ENCODE data around the gene NRGN. TPM values are rescaled to one million over a fixed set of nuclear protein-coding genes. Genes with fewer than 3 reads are reported as not detected.

NRGN gene
- total RNA-seq, 2 donors from 2014 or later: 2.2 to 2.8 TPM

DNA sequence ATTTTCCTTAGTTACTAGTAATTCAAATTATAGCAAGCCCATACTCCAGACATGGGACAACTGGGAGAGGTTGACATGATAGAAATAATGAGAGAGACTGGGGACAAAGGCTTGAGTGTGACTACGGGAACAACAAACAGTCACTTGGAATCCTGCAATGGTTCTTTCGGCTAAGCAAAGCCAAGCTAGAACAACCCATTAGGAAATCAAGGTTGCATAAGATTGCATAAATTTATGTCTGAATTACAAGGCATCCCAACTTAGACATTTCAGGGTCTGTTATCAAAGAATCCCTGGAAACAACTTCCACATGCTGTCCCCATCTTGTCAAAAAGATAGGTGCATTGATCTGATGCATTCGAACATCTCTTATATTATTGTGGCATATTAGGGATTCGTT, 10.2 kb upstream of the NRGN start:
- Histone ChIP-seq H3K36me3 (no peaks in the 10 kb centered on the region), H3K9me3 (no peaks in the 10 kb centered on the region), H3K4me1 (peaks cover 0 to 17% of the 10 kb centered on the region in 2 donors), H3K27ac (no peak overlapping the region), H3K27me3 (no peaks in the 10 kb centered on the region), H3K4me3 (no peak overlapping the region)
- TF ChIP-seq, protein P1, sequence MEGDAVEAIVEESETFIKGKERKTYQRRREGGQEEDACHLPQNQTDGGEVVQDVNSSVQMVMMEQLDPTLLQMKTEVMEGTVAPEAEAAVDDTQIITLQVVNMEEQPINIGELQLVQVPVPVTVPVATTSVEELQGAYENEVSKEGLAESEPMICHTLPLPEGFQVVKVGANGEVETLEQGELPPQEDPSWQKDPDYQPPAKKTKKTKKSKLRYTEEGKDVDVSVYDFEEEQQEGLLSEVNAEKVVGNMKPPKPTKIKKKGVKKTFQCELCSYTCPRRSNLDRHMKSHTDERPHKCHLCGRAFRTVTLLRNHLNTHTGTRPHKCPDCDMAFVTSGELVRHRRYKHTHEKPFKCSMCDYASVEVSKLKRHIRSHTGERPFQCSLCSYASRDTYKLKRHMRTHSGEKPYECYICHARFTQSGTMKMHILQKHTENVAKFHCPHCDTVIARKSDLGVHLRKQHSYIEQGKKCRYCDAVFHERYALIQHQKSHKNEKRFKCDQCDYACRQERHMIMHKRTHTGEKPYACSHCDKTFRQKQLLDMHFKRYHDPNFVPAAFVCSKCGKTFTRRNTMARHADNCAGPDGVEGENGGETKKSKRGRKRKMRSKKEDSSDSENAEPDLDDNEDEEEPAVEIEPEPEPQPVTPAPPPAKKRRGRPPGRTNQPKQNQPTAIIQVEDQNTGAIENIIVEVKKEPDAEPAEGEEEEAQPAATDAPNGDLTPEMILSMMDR (IDR thresholded peaks at IDR 0.05): no peak
- DNase-seq (ENCODE audit: low spot score): no peak

DNA sequence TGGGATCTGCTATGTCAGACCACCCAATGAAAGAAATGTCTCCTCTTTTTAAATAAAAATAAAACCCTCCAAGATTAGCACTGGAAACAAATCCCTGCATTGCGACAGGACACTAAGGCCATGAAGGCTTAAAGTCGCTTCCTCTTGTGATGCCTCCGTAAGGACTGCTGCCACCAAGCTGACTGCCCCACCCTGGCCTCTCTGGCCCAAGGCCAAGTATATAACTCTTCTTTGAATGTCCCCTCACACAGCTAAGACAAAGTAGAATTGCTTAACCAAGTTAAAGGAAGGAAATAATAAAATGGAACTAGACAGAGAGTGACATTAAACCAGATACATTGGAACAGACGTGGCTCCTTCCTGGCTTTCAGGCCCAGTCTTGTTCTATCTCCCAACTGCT, 7.5 kb upstream of the NRGN start:
- Histone ChIP-seq H3K36me3 (no peaks in the 10 kb centered on the region), H3K4me3 (no peak overlapping the region), H3K9me3 (no peaks in the 10 kb centered on the region), H3K4me1 (no peaks in the 10 kb centered on the region), H3K27me3 (no peaks in the 10 kb centered on the region), H3K27ac (no peak overlapping the region)
- TF ChIP-seq, protein P1 (IDR thresholded peaks at IDR 0.05): no peak
- no peak for DNase-seq (ENCODE audit: low spot score)

DNA sequence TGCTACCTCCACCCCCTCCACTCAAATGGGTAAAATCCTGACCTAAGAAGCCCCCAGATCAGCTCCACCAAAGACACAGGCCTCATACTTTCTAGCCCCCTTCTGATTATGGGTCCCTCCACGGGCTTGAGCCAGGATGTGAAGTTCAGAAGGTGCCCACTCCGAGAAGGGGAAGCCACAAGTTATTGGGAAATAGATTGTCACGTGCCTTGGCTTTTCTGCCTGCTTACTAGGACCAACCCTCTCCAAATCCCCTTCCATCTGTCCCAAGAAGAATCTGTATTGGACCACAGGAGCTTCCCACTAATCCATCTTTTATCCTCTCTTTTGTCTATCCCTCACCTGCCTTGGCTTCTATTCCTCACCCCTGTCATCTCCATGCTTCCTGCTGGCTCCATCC, 3.0 kb upstream of the NRGN start:
- Histone ChIP-seq H3K27ac (no peak overlapping the region), H3K4me1 (peaks cover 0 to 20% of the 10 kb centered on the region in 2 donors), H3K4me3 (no peak overlapping the region), H3K36me3 (no peaks in the 10 kb centered on the region), H3K9me3 (no peaks in the 10 kb centered on the region), H3K27me3 (peaks cover 0 to 5% of the 10 kb centered on the region in 2 donors)
- no peak for DNase-seq (ENCODE audit: low spot score)
- TF ChIP-seq, protein P1 (IDR thresholded peaks at IDR 0.05): no peak

DNA sequence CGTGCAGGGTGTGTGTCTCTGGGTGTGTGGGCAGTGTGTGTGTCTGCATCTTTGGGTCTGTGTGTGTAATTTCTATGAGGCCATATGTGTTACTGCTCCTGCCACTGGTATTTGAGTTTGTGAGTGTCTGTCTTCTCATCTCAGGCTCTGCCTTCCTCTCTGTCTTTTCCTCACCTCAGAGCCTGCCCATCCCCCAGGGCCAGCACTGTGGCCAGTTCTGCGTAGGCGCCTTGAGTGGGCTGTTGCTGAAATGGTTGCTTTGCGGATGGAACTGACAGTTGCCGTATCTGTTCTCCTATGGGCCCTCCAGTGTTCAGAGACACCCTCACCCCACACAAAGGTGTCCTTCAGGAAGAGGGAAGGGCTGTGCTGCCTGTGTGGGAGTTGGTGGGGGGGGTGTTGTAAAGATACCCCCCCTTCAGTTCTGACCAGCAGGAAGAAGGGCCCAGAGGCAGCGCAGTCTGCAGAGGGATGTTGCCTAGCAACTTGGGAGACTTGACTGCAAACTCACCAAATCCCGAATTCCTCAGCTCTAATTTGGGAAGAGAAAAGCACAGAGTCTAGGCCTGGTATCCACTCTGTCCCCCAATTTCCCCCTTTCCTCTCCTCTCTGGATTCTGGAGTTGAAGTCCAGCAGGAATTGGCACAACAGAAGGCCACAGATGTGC, 2.0 kb upstream of the NRGN start:
- Histone ChIP-seq H3K36me3 (no peaks in the 10 kb centered on the region), H3K27ac (no peak overlapping the region), H3K4me3 (no peak overlapping the region), H3K9me3 (no peaks in the 10 kb centered on the region), H3K27me3 (peaks cover 0 to 11% of the 10 kb centered on the region in 2 donors), H3K4me1 (peaks cover 0 to 20% of the 10 kb centered on the region in 2 donors)
- TF ChIP-seq, protein P1 (IDR thresholded peaks at IDR 0.05): no peak
- DNase-seq (ENCODE audit: low spot score): no peak

DNA sequence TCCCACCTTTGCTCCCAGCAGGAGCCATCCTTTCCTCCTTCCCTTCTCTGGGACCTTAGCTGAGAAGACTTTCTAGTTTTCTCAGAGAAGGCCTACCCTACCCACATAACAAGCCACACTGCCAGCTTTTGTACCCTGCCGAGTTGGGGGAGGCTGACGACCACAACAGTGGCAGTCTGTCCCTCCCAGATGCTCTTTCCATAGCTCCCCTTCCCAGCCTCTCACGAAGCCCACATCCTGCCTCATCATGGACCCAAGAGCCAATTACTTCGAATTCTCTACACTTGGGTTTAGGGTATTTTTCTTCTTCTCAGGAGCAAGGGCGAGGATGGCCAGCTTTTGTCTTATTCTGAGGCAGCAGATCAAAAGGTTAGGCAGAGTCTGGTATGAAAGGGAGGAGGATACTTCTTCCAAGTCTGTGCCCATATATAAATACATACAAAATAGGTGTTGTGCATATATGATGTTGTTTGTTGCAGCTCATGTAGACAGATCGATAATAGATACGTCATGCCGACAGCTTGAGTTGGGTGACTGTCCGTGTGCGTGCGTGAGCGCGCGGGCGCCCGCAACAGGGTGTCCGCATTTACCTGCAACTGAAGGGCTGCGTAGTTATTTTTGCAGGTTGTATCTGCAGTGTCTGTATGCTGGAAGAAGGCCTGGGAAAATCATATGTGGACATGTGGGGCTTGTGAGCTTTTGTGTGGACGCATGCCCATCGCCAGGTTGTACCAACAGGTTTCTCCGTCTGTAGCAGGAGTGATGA, 846 bp upstream of the NRGN start:
- Histone ChIP-seq H3K4me3 (peak overlapping the region in 1 of 2 donors; percentile 66), H3K27ac (no peak overlapping the region), H3K4me1 (peaks cover 0 to 20% of the 10 kb centered on the region in 2 donors), H3K9me3 (no peaks in the 10 kb centered on the region), H3K27me3 (peaks cover 0 to 11% of the 10 kb centered on the region in 2 donors), H3K36me3 (no peaks in the 10 kb centered on the region)
- TF ChIP-seq, protein P1 (IDR thresholded peaks at IDR 0.05): no peak
- DNase-seq (ENCODE audit: low spot score): no peak
